GM12891 (cell line): ENCODE data around the gene KRT16.

ENCODE experiments used
- PAX5 ChIP-seq: IDR thresholded peaks from 2 replicates; pipeline ENCODE4 v1.6.1; 2011; ENCODE audit warnings: low read length, moderate library complexity, mild to moderate bottlenecking; ENCODE audit not compliant: insufficient read depth, severe bottlenecking
- POLR2A ChIP-seq: IDR thresholded peaks from 2 replicates; pipeline ENCODE4 v1.6.1; 2011; ENCODE audit warnings: low read depth, low read length, control low read depth
- POLR2AphosphoS5 ChIP-seq: IDR thresholded peaks from 2 replicates; pipeline ENCODE4 v1.6.1; 2011; ENCODE audit warnings: low read depth, low read length, control low read depth
- SPI1 ChIP-seq: IDR thresholded peaks from 2 replicates; pipeline ENCODE4 v1.6.1; 2011; ENCODE audit warnings: low read depth, low read length, control low read depth
- TAF1 ChIP-seq: IDR thresholded peaks from 2 replicates; pipeline ENCODE4 v1.6.1; 2011; ENCODE audit warnings: low read depth, low read length, control low read depth

DNA sequence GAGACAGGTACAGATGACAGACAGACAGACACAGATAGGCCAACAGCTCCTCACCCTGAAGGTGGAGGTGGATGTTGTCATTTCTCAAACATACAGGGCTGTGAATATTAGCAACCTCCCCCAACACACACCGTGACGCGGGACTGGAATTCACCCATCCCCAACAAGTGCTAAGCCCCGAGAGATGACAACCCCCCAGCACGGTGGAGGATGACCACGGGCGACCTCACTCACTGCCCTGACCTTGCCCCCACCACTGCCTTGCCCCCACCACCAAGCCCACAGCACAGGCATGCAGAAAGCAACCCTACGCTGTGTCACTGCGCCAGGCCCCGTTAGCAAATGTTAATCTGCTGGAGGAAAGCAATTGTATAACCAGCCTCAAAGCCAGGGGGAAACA, 16.7 kb upstream of the KRT16 start:
- TF ChIP-seq POLR2A: no peak
- TF ChIP-seq POLR2AphosphoS5: no peak
- TF ChIP-seq TAF1: no peak
- TF ChIP-seq SPI1: no peak
- no peak for TF ChIP-seq PAX5
